C4-2B (cell line): Measurements from ENCODE around the gene CARD8.
"Not testable (repeated sequence)": the region's sequence is repeated elsewhere in the genome, so short reads cannot be mapped to it uniquely, and the experiment has no call there.

Source experiments
- H3K27ac ChIP-seq: fragments of 450-650 bp; 2 replicates; pipeline ENCODE4 v1.5.1; 2017
- CTCF ChIP-seq: fragments of 450-650 bp; conservative IDR thresholded peaks from 2 replicates; pipeline ENCODE4 v1.5.1; 2017; ENCODE audit warnings: mild to moderate bottlenecking
- ZFX ChIP-seq: fragments of 450-650 bp; IDR thresholded peaks from 2 replicates; pipeline ENCODE4 v1.6.1; 2017

Gene CARD8

GRCh38 chr19:48284896-48285295, 29.2 kb upstream of the CARD8 start:
- TF ChIP-seq ZFX = no peak
- no peak for TF ChIP-seq CTCF
- H3K27ac ChIP-seq = no peak overlapping the region

GRCh38 chr19:48283908-48284307, 28.2 kb upstream of the CARD8 start:
- no peak overlapping the region for H3K27ac ChIP-seq
- no peak for TF ChIP-seq CTCF
- TF ChIP-seq ZFX = no peak

- TF ChIP-seq ZFX = no peak
- TF ChIP-seq CTCF = no peak
- no peak overlapping the region for H3K27ac ChIP-seq
Measured at GRCh38 chr19:48279747-48280146, 24.0 kb upstream of the CARD8 start.

GRCh38 chr19:48274938-48275337, 19.2 kb upstream of the CARD8 start:
- TF ChIP-seq ZFX = no peak
- TF ChIP-seq CTCF = no peak
- no peak overlapping the region for H3K27ac ChIP-seq

- no peak overlapping the region for H3K27ac ChIP-seq
- no peak for TF ChIP-seq CTCF
- TF ChIP-seq ZFX = no peak
Measured at GRCh38 chr19:48274173-48274572, 18.5 kb upstream of the CARD8 start.

GRCh38 chr19:48271531-48272151, 15.9 kb upstream of the CARD8 start:
- H3K27ac ChIP-seq = peak overlapping the region; percentile 39; the same call in 1 of the 2 replicates
- TF ChIP-seq CTCF (no peak), ZFX (no peak)

- not testable (repeated sequence) for H3K27ac ChIP-seq
Measured at GRCh38 chr19:48269617-48270026, 13.9 kb upstream of the CARD8 start.

- H3K27ac ChIP-seq = not testable (repeated sequence)
Measured at GRCh38 chr19:48265326-48265725, 9.6 kb upstream of the CARD8 start.
